Left kidney (tissue), 2 donors: ENCODE results near the gene STXBP6. TPM values are rescaled to one million over a fixed set of nuclear protein-coding genes. Genes with fewer than 3 reads are reported as not detected.

Experiments used
- DNase-seq: peaks from one replicate; pipeline ENCODE4 v3.0.0-alpha.2; 2013
- polyA plus RNA-seq: library from polyadenylated mRNA; unstranded; fragments of 120-200 nt; gene quantifications from one replicate; pipeline ENCODE4 v1.2.1, GENCODE V29; 2013; ENCODE audit not compliant: insufficient read length

The STXBP6 gene
- polyA plus RNA-seq, 1 donor, result 9.8 TPM

- no peak for DNase-seq
Observed at GRCh38 chr14:25019892-25020291, 30.1 kb downstream of the STXBP6 start.

GRCh38 chr14:25017562-25017961 lies 32.4 kb downstream of the STXBP6 start:
- no peak for DNase-seq

GRCh38 chr14:25015761-25016160 lies 34.2 kb downstream of the STXBP6 start:
- no peak for DNase-seq

DNA sequence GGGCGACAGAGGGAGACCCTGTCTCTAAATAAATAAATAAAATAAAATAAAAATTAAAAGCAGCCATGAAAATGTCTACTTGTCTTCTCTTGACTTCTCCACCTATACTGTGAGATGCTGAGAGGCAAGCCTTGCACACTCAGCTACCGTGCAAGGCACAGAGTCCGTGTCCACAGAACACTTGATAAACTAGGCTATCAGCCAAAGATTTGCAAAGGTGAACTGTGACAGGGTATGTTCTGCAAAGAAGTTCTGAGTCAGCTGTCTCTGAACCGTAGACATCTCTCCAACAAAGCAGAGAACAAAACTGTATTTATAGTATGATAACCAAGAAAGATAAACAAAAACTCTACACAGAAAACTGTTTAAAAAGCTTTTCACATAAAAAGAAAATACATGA lies 35.5 kb downstream of the STXBP6 start:
- DNase-seq, result no peak

DNA sequence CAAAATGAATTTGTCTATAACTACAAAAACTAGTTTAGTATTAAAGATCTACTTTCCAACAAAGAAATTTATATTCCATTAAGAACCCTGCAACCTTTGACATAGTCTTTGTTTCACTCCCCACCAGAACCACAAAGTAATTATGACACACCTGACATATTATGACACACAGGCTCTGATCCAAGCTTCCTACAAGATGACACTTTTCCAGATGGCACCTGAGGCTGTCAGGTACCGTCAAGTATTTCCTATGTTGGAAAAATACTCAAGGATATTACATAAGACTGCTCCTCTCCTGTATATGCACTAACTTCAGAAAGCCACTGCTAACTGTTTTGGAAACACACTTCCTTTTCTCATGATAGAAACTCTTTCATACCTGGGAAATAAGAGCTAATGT lies 38.9 kb downstream of the STXBP6 start:
- DNase-seq, result no peak

DNA sequence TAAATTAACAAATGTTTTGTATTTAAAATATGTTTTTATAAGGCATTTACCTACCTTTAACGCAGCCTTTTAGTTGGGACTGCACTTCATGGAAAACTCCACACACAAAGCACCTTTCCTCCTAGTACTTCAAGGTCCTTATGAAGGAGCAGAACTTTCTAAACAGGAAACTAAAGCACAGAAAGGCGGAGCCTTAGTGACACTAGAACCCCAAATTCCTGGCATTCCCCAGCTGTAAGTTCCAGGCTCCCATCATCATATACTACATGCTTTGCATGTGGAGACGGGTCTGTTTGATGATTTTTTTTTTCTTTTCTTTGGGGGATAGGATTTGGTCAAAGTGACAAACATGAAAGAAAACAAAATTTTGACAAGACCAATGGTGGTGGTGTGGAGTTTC lies 39.5 kb downstream of the STXBP6 start:
- no peak for DNase-seq

GRCh38 chr14:25009891-25010290 lies 40.1 kb downstream of the STXBP6 start:
- DNase-seq, result no peak

DNA sequence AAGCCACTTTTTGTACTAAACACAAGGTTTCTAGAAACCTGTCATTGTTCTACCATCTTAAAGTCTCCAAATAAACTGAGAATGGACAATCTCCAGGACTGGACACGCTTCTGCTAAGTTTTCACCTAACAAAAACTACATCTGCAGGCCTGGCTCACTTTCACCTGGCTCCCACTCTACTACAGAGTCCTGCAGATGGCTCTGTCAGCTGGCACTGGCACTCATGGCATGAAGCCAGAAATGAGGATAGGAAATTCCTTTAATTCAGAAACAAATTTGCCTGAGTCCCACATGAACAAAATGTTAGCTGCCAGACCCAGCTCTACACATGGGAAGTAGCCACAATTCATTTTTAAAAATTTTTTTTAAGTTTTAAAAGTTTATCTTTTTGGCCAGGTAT lies 42.1 kb downstream of the STXBP6 start:
- no peak for DNase-seq

DNA sequence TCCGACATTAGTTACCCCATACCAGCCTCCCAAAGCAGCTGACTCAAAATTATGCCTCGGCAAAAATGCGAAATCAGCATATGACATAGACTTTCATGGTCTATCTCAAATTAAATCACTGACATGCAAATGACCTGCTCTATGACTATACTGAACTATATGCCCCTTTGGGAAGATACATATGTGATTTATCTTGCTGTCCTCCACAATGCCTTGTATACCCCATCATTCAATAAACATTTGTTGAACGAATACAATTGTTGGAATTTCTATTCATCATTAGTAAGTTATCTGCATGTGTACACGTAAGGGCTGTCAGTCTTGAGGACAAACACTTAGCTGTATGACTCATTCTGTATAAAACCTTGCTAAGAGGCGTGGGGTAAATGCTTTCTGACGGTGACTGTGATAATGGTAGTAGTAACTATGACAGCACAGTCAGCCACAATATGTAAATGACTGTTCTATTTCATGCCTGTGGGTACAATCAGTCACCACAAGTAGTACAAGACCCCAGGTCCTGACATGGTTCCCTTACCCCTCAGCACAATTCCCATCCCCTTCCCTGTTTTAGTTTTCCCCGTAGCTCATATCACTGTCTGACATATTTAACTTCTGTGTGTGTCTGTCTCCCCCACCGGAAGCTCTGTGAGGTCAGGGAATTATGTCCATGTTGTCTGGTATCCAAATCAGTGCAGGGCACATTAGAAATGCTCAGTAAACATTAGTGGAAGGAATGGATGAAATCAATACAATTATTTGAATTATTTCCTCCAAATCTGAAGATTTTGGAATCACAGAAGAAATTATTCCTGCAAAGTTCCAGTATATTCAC lies 42.8 kb downstream of the STXBP6 start:
- DNase-seq, result no peak

DNA sequence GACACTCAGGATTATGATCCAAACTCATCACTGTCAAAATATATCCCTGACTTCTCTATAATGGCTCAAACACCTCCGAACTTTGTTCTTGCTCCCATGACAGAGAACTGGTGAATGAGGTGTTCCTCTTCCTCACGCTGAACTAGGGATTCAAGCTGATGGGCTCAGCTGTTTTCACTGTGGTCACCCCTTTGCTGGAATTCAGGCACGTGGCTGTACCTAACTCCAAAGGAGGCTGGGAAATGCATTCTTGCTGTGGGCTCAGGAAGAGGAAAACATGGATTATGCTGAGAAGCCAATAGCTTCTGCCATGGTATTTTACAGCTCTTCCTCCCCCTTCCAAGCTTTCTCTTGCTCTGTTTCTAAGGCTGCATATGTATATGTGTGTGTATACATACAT lies 43.9 kb downstream of the STXBP6 start:
- no peak for DNase-seq

DNA sequence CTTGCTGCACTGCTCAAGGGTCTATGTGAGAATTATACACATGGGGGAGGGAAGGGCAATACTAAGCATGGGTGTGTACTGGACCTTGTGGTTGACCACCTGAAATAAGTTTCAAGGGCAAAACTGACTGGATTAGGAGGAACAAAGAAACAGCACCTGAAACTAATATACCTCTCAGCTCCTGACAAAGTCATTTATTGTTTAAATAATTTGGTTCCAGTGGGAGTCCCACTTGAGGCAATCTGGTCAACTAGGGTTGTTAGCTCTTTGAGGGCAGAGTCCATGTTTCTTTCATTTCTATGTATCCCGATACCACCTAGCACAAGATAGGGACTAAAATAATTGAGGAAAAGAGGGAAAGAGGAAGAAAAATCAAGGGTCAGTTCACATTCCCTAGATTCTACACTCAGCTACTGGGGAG lies 45.5 kb downstream of the STXBP6 start:
- no peak for DNase-seq

DNA sequence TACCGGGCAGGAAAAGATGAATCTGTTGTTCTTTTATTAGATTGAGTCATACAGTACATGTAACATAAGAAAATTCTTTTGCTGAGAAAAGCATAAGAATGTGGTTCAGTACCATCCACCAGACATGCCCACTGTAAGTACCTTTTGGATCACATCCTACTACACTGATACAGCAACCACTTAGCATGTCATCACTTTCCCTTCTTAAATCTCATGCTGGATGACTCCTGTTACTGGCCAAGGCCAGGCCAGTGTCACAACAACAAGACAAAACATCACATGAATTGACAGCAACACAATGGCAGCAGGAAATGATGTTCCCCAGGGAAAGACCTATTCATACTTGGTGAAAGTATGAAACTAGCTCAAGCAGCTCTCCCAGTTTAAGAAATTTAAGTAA lies 46.4 kb downstream of the STXBP6 start:
- no peak for DNase-seq

DNA sequence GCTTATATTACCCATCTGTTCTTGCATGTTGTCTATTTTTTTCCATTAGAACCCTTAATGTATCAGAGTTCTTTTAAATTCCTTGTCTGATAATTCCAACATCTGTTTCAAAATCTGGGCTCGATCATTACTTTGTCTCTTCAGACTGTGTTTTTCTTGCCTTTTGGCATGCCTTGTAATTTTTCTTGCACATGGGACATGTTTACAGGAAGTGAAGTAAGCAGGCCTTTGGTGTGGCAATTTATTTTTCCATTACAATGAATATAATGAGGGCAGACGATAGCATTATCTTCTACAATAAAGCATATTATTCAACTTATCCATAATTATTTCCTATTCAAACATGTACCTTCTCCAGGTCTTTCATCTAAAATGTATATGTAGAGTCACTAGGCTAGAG lies 48.3 kb downstream of the STXBP6 start:
- DNase-seq, result no peak

DNA sequence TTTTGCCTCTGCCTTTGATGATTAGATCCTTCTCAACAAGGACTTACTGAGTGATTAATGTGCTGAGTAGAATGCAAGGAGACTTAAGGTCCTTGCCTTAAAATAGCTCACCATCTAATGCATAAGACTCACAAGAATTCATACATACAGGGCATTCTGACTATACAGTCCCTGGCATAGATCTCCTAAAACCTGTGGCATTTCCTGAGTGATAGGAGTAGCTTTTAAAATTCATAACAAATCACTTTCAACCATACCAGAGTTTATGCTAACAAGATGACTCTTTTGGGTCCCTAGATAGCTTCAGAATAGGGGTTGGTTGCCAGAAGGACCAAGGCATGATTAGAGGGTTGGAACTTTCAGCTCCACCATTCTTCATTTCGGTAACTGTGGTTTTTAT lies 48.8 kb downstream of the STXBP6 start:
- DNase-seq, result no peak

DNA sequence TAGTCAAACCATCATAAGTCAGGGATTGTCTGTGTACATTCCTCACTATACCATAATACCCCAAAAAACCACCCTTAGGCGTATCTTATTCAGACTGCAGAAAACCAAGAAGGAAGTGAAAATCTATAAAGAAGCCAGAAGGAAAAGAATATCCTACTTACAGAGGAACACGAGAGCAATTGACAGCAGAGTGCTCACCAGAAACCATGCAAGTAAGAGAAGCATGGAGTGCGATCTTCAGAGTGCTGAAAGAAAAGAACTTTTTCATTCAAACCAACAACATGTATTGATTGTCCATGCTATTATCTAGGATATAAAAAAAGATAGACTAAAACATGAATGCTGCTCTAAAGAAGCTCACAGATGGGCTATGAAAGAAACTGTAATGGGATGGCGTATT lies 50.8 kb downstream of the STXBP6 start:
- no peak for DNase-seq

DNA sequence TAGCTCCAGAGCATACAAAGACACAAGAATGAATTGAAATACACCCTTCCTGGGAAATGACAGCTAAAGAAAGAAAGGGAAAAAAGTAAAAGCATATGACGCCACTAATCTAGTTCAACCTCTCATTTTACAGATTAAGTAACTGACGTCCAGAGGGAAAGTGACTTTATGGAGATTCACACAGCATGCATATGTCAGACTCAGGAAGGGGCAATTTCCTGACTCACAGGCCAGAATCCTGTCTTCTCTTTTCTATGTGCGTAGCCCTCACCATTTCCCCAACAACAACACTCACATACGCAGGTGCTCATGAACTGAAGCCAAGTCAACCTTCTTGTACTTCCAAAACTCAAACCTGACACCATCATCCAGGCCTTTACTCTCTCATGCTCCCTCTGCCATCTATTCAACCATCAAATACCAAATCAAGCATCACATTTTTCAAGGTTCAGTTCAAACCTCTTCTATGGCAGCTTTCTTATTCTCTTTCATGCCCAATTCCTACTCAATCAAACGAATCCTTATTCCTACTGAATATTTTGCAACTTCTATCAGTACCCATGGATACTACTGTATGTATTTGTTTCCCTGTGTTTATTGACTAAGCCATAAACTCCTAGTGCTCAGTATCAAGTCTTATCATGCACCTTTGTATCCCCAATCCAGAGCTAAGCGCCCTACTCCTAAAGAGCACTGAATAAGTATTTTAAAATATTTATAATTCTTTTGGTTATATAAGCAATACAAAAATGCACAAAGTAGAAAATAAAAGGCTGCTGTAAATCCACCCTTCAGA lies 52.8 kb downstream of the STXBP6 start:
- no peak for DNase-seq

DNA sequence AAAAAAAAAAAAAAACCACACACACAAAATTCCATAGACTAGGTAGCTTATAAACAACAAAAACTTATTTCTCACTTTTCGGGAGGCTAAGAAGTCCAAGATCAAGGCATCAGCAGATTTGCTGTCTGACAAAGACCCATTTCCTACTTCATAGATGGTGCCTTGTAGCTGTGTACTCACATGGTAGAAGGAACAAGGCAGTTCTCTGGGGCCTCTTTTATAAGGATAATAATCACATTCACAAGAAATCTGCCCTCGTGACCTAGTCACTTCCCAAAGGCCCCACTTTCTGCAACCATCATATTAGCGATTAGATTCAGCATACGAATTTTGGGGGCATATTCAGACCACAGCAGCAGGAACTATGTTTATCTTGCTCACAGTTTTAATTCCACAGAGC lies 54.9 kb downstream of the STXBP6 start:
- DNase-seq, result no peak

DNA sequence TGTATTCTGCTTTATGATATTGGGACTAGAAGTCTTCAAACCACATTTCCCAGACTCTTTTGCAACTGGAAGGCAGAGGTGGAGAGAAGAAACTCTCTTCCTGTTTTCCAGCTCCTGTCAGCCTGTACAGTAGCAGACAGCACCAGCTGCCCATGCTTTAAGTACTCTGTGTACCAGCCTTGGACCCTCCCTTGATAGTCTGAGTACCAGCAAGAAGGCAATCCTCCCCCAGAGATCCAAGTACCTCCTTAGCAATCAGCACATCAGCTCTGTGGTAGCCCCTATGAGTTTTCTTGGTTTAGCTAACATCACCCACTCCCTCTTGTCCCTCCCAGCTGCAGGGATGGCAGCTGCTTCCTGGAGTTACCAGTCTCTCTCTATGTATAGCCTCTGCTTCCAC lies 56.3 kb downstream of the STXBP6 start:
- no peak for DNase-seq

DNA sequence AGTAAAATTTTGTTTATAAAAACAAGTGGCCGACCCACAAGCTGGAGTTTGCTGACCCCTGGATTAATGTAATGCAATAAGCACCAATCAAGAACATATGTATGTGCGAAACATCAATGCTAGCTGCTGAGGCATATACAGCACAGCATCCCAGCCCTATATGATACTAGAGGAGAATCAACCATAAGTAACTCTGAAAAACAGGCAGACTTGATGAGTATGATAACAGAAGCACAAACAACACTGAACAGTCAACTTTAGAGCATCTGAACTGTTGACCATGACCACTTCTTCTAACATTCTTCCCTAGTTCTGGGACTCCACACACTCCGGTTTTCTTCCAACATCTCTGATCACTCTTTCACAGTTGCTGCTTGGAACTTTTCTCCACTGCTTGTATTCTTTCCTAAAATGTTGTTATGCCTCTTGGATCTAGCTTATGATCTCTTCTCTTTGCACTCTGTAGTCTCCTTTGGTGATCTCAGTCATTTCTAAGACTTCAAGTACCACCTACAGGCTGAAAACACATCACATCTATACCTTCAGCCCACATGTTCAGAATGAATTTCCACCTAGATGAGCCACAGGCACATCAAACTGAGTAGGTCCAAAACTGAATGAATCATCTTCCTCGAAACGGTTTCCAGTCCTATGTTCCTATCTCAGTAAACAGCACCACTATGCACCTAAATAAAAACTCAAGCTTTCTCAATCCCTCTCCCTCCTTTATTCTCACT lies 57.2 kb downstream of the STXBP6 start:
- no peak for DNase-seq

DNA sequence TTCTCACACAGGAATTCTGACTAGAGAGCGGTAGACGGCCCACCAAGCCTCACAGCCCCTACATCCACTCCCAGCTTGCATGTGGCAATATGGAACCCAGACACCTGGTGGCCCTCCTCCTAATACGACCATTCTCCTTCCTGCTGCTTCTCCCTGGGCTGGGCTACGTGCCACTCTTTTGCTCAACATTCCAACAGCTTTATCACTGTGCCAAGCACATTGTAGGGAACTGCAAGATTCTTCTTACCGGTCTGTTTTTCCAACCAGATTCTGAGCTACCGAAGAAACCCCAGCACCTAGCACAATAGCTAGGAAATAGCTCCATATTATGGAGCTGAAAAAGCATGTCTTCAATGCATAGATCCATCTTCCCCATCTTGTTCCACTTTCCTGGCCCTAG lies 58.1 kb downstream of the STXBP6 start:
- DNase-seq, result no peak

DNA sequence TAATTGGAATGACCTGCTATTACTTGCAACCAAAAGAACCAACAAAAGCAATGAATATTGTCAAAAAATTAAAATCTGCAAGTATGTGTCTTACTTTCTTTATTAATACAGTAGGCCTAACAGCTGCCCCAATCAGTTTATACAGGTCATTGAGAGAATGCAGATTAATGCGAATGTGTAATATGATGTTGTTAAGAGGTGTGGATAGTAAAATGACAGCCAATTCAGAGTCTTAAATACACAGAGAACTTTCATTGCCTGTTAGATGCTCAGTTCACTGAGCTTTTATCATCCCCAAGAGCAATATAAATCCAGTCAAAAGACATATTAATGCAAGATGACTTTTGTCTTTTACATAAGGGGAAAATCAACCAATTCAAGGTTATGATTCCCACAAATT lies 58.7 kb downstream of the STXBP6 start:
- DNase-seq, result no peak

DNA sequence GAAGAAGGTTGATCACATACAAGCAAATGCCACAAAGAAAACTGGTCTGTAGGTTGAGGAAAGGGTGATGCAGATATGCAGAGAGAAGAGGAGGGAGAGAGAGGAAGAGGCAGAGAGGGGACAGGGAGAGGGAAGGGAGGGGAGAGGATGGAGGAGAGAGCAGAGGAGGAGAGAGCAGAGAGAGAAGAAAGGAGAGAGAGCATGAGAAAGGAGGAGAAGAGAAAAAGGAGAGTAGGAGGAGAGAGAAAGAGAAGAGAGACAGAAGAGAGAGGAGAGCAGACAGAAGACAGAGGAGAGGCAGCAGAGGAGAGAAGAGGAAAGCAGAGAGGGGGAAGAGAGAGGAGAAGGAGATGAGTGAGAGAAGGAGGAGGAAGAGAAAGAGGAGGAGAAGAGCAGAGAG lies 59.2 kb downstream of the STXBP6 start:
- DNase-seq, result no peak

DNA sequence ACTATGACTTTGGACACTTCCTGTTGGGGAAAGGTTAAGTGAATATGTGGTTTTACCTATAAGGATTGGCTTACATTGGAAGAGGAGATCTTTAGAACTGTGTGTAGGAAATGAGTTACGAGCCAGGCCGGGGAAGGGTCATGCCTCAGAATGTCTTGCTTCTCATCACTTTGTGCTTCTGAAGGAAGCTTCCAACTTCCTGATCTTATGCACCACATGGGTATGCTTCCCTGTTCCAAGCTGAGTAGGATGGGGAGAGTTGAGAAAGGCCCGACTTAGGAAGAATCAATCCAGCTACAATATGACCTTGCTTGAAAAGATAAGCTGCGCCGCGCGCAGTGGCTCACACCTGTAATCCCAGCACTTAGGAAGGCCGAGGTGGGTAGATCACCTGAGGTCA lies 59.9 kb downstream of the STXBP6 start:
- no peak for DNase-seq
